Transverse colon (tissue), 4 donors: ENCODE data around the gene SERPINB6.

Experiments used
- CTCF ChIP-seq, 5 experiments: fragments of 200-600 bp in 3 of 5; fragments of 450-650 bp in 2 of 5; sonication (generic) in 3 of 5; IDR thresholded peaks; 1 replicate in 2 of 5; 2 replicates in 3 of 5; pipeline ENCODE4 v1.5.1; 2016 to 2017; ENCODE audit warnings: antibody characterized with exemption in 5 of 5, inconsistent platforms in 3 of 5, mild to moderate bottlenecking in 2 of 5, moderate library complexity in 1 of 5
- EP300 ChIP-seq: sonication (generic); formaldehyde crosslinking; IDR thresholded peaks from one replicate; pipeline ENCODE4 v1.6.1; 2017; ENCODE audit warnings: antibody characterized with exemption, low read depth
- POLR2A ChIP-seq: fragments of 450-650 bp; IDR thresholded peaks from one replicate; pipeline ENCODE4 v1.6.1; 2016; ENCODE audit warnings: antibody characterized with exemption, mild to moderate bottlenecking, moderate library complexity
- POLR2AphosphoS5 ChIP-seq, 3 donors: sonication (generic); formaldehyde crosslinking; IDR thresholded peaks; one replicate each; pipeline ENCODE4 v1.6.1; 2016; ENCODE audit warnings: antibody characterized with exemption in 3 of 3

DNA sequence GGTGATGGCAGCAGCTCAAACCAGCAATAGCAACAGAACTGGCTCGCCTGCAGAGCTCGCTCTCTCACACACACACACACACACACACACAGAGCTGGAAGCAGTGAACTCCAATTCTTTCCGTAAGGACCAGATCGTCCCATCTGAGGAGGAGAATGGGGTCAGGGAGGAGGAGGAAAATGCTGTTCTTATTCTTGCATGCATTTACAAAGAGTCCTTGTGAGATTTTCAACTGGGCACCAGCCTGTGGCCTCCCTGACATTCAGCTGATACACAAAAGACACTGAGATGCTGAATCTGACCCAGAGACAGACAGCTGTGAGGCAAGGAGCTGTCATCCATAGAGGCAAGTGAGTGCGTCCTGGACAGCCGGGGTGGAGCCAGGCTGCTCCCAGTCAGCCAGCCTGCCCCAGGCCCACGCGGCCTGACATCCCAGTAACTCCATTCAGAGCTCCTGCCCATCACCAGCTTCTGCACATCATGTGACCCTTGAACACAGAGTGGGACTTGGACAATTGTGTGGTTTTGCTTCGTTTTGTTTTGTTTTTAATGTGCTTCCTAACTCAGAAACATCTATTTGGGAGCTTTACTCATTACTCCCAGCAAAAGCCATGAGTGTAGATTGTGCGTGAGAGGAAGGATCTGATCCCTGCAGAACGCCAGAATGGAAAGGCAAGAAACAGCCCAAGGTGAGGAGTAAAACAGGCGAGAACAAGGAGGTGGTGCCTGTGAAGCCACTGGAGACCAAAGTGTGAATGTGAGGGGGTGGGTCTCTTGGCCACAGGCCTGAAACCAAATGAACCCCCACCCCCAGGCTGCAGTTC is 70.3 kb downstream of the SERPINB6 start:
- TF ChIP-seq CTCF (IDR thresholded peaks at IDR 0.05) (no peak), POLR2A (no peak), EP300 (no peak), POLR2AphosphoS5 (IDR thresholded peaks at IDR 0.05) (no peak)
